ENCODE measurements around the gene BRSK1. TPM values are rescaled to one million over a fixed set of nuclear protein-coding genes. Genes with fewer than 3 reads are reported as not detected.
A peak's percentile ranks its signal among the peaks of the same experiment; 100 is the strongest.

The BRSK1 gene
- total and polyA plus RNA-seq, 10 of the 15 experiments (the other 5 are each of a cell fraction or from before 2014, with no cell fraction given), result 0.03 to 0.76 (median 0.25) TPM; not detected in 4

DNA sequence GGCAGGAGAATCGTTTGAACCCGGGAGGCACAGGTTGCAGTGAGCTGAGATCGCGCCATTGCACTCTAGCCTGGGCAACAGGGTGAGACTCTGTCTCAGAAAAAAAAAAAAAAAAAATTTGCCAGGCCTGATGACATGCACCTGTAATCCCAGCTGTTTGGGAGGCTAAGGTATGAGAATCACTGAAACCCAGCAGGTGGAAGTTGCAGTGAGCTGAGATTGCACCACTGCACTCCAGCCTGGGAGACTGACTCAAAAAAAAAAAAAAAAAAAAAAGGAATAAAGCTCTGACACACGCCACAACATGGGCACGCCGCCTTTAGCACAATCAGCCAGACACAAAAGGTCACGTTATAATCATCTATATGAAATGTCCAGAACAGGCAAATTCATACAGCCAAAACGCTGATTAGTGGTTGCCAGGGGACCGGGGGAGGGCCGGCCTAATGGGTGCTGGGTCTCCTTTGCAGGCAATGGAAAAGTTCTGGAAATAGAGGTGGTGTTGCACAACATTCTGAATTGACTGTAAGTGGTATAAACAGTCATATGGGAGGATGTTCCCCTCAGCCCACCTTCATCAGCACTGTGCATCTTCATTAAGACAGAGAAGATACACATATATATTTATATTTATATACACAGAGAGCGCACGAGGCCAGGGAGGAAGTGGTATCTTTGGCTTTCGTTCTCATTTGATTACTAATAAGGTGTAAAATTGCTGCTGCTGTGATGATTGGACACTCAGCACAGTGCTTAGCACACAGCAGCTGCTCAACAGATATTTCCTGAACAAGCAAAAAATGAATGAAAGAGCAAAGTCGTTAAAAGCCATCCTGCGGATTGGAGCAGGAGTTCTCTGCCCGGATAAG lies 7.7 kb upstream of the BRSK1 start (continued):
- TF ChIP-seq FOXK2 (IDR thresholded peaks at IDR 0.05) (no peak), RUNX3 (IDR thresholded peaks at IDR 0.05; ENCODE audit: low read length) (peak; percentile 81), ESRRA (IDR thresholded peaks at IDR 0.05; ENCODE audit: low read length) (no peak), SIN3A (IDR thresholded peaks at IDR 0.05; ENCODE audit: low read depth, low read length) (0 out of 2 replicates have a peak, but pooled peaks have one; percentile 39), NFYA (IDR thresholded peaks at IDR 0.05; ENCODE audit: borderline replicate concordance, low read depth, low read length) (no peak)
- TF ChIP-seq, protein P1, sequence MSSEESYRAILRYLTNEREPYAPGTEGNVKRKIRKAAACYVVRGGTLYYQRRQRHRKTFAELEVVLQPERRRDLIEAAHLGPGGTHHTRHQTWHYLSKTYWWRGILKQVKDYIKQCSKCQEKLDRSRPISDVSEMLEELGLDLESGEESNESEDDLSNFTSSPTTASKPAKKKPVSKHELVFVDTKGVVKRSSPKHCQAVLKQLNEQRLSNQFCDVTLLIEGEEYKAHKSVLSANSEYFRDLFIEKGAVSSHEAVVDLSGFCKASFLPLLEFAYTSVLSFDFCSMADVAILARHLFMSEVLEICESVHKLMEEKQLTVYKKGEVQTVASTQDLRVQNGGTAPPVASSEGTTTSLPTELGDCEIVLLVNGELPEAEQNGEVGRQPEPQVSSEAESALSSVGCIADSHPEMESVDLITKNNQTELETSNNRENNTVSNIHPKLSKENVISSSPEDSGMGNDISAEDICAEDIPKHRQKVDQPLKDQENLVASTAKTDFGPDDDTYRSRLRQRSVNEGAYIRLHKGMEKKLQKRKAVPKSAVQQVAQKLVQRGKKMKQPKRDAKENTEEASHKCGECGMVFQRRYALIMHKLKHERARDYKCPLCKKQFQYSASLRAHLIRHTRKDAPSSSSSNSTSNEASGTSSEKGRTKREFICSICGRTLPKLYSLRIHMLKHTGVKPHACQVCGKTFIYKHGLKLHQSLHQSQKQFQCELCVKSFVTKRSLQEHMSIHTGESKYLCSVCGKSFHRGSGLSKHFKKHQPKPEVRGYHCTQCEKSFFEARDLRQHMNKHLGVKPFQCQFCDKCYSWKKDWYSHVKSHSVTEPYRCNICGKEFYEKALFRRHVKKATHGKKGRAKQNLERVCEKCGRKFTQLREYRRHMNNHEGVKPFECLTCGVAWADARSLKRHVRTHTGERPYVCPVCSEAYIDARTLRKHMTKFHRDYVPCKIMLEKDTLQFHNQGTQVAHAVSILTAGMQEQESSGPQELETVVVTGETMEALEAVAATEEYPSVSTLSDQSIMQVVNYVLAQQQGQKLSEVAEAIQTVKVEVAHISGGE (CRISPR knock-in tag; IDR thresholded peaks at IDR 0.05), result no peak
